ENCODE data around the gene PRDM16. TPM values are rescaled to one million over a fixed set of nuclear protein-coding genes. Genes with fewer than 3 reads are reported as not detected.

Gene PRDM16
- total RNA-seq, 4 donors from 2014 or later: 15.7 to 54.3 (median 27.6) TPM

GRCh38 chr1:3251807-3252428 lies 182.9 kb downstream of the PRDM16 start:
- 88 to 91% methylated on average over 13 to 14 of the region's 17 CpGs for WGBS, 2 donors
- no peak overlapping the region for H3K27ac ChIP-seq
- no peaks in the 10 kb centered on the region for H3K36me3 ChIP-seq
- intact Hi-C loops (cut with DNase I): no loop called here
- no peaks in the 10 kb centered on the region for H3K4me1 ChIP-seq
- TF ChIP-seq, protein P1, sequence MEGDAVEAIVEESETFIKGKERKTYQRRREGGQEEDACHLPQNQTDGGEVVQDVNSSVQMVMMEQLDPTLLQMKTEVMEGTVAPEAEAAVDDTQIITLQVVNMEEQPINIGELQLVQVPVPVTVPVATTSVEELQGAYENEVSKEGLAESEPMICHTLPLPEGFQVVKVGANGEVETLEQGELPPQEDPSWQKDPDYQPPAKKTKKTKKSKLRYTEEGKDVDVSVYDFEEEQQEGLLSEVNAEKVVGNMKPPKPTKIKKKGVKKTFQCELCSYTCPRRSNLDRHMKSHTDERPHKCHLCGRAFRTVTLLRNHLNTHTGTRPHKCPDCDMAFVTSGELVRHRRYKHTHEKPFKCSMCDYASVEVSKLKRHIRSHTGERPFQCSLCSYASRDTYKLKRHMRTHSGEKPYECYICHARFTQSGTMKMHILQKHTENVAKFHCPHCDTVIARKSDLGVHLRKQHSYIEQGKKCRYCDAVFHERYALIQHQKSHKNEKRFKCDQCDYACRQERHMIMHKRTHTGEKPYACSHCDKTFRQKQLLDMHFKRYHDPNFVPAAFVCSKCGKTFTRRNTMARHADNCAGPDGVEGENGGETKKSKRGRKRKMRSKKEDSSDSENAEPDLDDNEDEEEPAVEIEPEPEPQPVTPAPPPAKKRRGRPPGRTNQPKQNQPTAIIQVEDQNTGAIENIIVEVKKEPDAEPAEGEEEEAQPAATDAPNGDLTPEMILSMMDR (IDR thresholded peaks at IDR 0.05): no peak
- no peak for TF ChIP-seq POLR2A (IDR thresholded peaks at IDR 0.05)
- DNase-seq: no peak
- H3K9me3 ChIP-seq: no peaks in the 10 kb centered on the region
- H3K27me3 ChIP-seq: no peaks in the 10 kb centered on the region
- H3K4me3 ChIP-seq (replicated peaks in 1 of 3): no peak overlapping the region

DNA sequence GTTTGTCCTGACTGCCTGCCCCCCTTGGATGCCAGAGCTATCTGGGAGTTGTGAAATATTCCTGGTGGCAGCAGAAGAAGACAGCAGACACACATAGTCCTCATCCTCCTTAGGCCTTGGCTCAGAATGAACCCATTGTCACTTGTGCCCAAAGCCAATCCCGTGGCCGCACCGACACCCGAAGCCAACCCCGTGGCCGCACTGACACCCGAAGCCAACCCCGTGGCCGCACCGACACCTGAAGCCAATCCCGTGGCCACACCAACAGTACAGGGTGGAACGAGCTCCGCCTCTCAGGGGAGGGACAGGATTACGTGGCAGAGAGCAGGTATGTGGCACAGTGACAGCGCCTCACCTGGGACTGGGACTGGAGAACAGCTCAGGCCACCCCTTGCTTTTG lies 186.7 kb downstream of the PRDM16 start:
- intact Hi-C loops (cut with DNase I): no loop called here
- WGBS, 2 donors: 96 to 99% methylated on average over 14 to 15 of the region's 15 CpGs
- TF ChIP-seq POLR2A (IDR thresholded peaks at IDR 0.05): no peak
- TF ChIP-seq, protein P1 (IDR thresholded peaks at IDR 0.05): no peak
- no peaks in the 10 kb centered on the region for H3K36me3 ChIP-seq
- H3K9me3 ChIP-seq: no peaks in the 10 kb centered on the region
- no peaks in the 10 kb centered on the region for H3K27me3 ChIP-seq
- no peak overlapping the region for H3K27ac ChIP-seq
- H3K4me1 ChIP-seq: no peaks in the 10 kb centered on the region
- DNase-seq: no peak
- no peak overlapping the region for H3K4me3 ChIP-seq (replicated peaks in 1 of 3)

DNA sequence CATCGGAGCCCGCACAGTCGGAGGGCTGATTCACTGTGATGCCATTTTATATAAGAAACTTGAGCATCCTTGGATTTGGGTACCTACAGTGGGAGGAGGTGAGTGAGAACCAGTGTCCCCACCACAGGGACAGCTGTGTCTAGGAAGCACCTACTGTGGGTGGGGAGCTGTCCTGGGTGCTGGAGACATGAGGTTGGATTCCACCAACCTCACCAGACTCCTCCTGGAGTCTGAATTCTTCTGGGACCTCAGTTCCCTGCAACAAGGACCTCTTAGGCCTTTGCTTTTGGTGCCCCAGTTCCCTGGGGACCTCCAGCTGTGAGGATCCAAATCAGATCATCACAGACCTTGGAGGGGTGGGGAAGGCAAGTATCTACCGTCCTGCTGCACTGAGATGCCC lies 188.8 kb downstream of the PRDM16 start:
- no peak overlapping the region for H3K27ac ChIP-seq
- H3K36me3 ChIP-seq: no peaks in the 10 kb centered on the region
- H3K9me3 ChIP-seq: no peaks in the 10 kb centered on the region
- no peak for TF ChIP-seq POLR2A (IDR thresholded peaks at IDR 0.05)
- TF ChIP-seq, protein P1 (IDR thresholded peaks at IDR 0.05): no peak
- no peak for DNase-seq
- intact Hi-C loops (cut with DNase I): no loop called here
- H3K27me3 ChIP-seq: no peaks in the 10 kb centered on the region
- H3K4me3 ChIP-seq (replicated peaks in 1 of 3): no peak overlapping the region
- H3K4me1 ChIP-seq: no peaks in the 10 kb centered on the region
- WGBS, 2 donors: 90% methylated on average over 4 of the region's 4 CpGs

GRCh38 chr1:3258386-3259003 lies 189.5 kb downstream of the PRDM16 start:
- WGBS, 2 donors: 76 to 82% methylated on average over 16 of the region's 16 CpGs
- TF ChIP-seq, protein P1 (IDR thresholded peaks at IDR 0.05): no peak
- TF ChIP-seq POLR2A (IDR thresholded peaks at IDR 0.05): no peak
- no peak overlapping the region for H3K27ac ChIP-seq
- no peak for DNase-seq
- no peaks in the 10 kb centered on the region for H3K27me3 ChIP-seq
- no peaks in the 10 kb centered on the region for H3K4me1 ChIP-seq
- no peaks in the 10 kb centered on the region for H3K36me3 ChIP-seq
- H3K9me3 ChIP-seq: no peaks in the 10 kb centered on the region
- intact Hi-C loops (cut with DNase I): no loop called here
- H3K4me3 ChIP-seq (replicated peaks in 1 of 3): no peak overlapping the region

DNA sequence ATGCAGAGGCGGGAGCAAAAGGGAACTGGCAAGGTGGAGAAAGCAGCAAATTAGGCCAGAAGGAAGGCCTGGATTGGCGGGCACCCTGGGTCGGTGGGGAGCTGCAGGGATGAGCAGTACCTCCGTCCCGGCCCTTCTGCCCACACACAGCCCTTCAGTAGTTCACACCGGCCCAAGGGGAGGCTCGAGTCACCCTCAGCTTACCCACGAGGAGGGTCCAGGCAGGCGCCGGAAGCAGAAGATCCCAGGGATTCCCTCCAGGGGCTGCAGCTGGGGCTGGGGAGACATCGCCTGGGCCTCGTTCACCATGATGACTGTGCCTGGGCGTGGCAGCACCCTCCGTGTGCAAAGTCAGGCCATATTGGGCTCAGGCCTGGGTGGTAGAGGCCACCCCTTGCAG lies 190.0 kb downstream of the PRDM16 start:
- intact Hi-C loops (cut with DNase I): no loop called here
- TF ChIP-seq, protein P1 (IDR thresholded peaks at IDR 0.05): no peak
- no peak for TF ChIP-seq POLR2A (IDR thresholded peaks at IDR 0.05)
- no peaks in the 10 kb centered on the region for H3K4me1 ChIP-seq
- no peak for DNase-seq
- no peaks in the 10 kb centered on the region for H3K9me3 ChIP-seq
- H3K27me3 ChIP-seq: no peaks in the 10 kb centered on the region
- 57 to 88% methylated on average over 5 to 14 of the region's 14 CpGs for WGBS, 2 donors
- no peaks in the 10 kb centered on the region for H3K36me3 ChIP-seq
- no peak overlapping the region for H3K27ac ChIP-seq
- H3K4me3 ChIP-seq (replicated peaks in 1 of 3): no peak overlapping the region

All from thyroid gland (tissue), 4 donors.